ENCODE measurements around the gene RAB7B.
"Not testable (repeated sequence)": the region's sequence is repeated elsewhere in the genome, so short reads cannot be mapped to it uniquely, and the experiment has no call there.

RAB7B gene

GRCh38 chr1:205998457-205999241 is 4.5 kb downstream of the RAB7B start:
- no peak overlapping the region for H3K4me3 ChIP-seq (ENCODE audit: low read depth in 1 of 2, low read length in 2 of 2)
- H3K27ac ChIP-seq (ENCODE audit: low read depth, low read length) = no peak overlapping the region
- no peaks in the 10 kb centered on the region for H3K36me3 ChIP-seq (ENCODE audit: control insufficient read depth in 1 of 2, insufficient read depth in 2 of 2, low read length in 2 of 2)
- H3K4me1 ChIP-seq (ENCODE audit: control insufficient read depth in 1 of 2, insufficient read depth in 2 of 2, low read length in 2 of 2) = peaks cover 0 to 8% of the 10 kb centered on the region in 2 donors
- no peaks in the 10 kb centered on the region for H3K9me3 ChIP-seq (ENCODE audit: control insufficient read depth in 1 of 2, low read length in 2 of 2)
- no peak overlapping the region for H3K9ac ChIP-seq (ENCODE audit: low read depth in 1 of 2, low read length in 2 of 2)
- peaks cover 0 to 2% of the 10 kb centered on the region in 2 donors for H3K27me3 ChIP-seq (ENCODE audit: control insufficient read depth in 1 of 2, insufficient read depth in 2 of 2, low read length in 2 of 2)

GRCh38 chr1:205996641-205997040 is 6.6 kb downstream of the RAB7B start:
- H3K9ac ChIP-seq (ENCODE audit: low read depth in 1 of 2, low read length in 2 of 2); H3K4me1 ChIP-seq (ENCODE audit: control insufficient read depth in 1 of 2, insufficient read depth in 2 of 2, low read length in 2 of 2); H3K27me3 ChIP-seq (ENCODE audit: control insufficient read depth in 1 of 2, insufficient read depth in 2 of 2, low read length in 2 of 2); H3K27ac ChIP-seq (ENCODE audit: low read depth, low read length); H3K4me3 ChIP-seq (ENCODE audit: low read depth in 1 of 2, low read length in 2 of 2); H3K36me3 ChIP-seq (ENCODE audit: control insufficient read depth in 1 of 2, insufficient read depth in 2 of 2, low read length in 2 of 2); H3K9me3 ChIP-seq (ENCODE audit: control insufficient read depth in 1 of 2, low read length in 2 of 2): not testable (repeated sequence)

GRCh38 chr1:205994346-205994745 is 8.8 kb downstream of the RAB7B start:
- no peaks in the 10 kb centered on the region for H3K4me1 ChIP-seq (ENCODE audit: control insufficient read depth in 1 of 2, insufficient read depth in 2 of 2, low read length in 2 of 2)
- H3K27me3 ChIP-seq (ENCODE audit: control insufficient read depth in 1 of 2, insufficient read depth in 2 of 2, low read length in 2 of 2) = peaks cover 0 to 2% of the 10 kb centered on the region in 2 donors
- no peak overlapping the region for H3K4me3 ChIP-seq (ENCODE audit: low read depth in 1 of 2, low read length in 2 of 2)
- H3K9ac ChIP-seq (ENCODE audit: low read depth in 1 of 2, low read length in 2 of 2) = no peak overlapping the region
- H3K27ac ChIP-seq (ENCODE audit: low read depth, low read length) = no peak overlapping the region
- H3K9me3 ChIP-seq (ENCODE audit: control insufficient read depth in 1 of 2, low read length in 2 of 2) = no peaks in the 10 kb centered on the region
- H3K36me3 ChIP-seq (ENCODE audit: control insufficient read depth in 1 of 2, insufficient read depth in 2 of 2, low read length in 2 of 2) = no peaks in the 10 kb centered on the region

GRCh38 chr1:205993068-205993467 is 10.1 kb downstream of the RAB7B start:
- Histone ChIP-seq H3K4me3 (ENCODE audit: low read depth in 1 of 2, low read length in 2 of 2) (no peak overlapping the region), H3K4me1 (ENCODE audit: control insufficient read depth in 1 of 2, insufficient read depth in 2 of 2, low read length in 2 of 2) (no peaks in the 10 kb centered on the region), H3K9ac (ENCODE audit: low read depth in 1 of 2, low read length in 2 of 2) (no peak overlapping the region), H3K27ac (ENCODE audit: low read depth, low read length) (no peak overlapping the region), H3K9me3 (ENCODE audit: control insufficient read depth in 1 of 2, low read length in 2 of 2) (no peaks in the 10 kb centered on the region), H3K27me3 (ENCODE audit: control insufficient read depth in 1 of 2, insufficient read depth in 2 of 2, low read length in 2 of 2) (peaks cover 0 to 2% of the 10 kb centered on the region in 2 donors), H3K36me3 (ENCODE audit: control insufficient read depth in 1 of 2, insufficient read depth in 2 of 2, low read length in 2 of 2) (no peaks in the 10 kb centered on the region)

DNA sequence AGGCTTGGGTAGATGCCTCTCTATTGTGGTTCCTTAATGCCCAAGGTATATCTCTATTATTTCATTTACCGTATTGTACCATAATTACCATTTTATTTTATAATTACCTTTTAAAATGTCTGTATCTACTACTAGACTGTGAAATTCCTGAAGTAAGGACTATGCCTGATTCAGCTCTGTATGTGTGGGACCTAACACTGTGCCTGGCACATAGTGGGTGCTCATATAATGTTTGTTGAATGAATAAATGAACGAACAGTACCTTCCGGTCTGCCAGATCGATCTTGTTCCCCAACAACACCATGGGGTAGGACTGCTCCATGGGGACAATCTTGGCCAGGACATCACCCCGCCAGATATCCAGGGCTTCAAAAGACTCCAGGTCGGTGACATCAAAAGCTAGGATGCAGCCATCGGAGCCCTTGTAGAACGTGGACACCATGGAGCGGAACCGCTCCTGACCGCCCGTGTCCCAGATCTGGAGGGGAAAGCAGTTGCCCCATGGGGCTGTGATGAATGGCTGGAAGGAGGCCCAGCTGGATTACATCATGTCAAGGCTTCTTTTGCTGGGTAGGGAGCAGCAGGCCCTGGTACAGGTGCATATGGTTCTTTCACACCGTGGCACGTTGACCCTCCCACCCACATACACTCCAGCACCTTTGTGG is 10.8 kb downstream of the RAB7B start:
- H3K36me3 ChIP-seq (ENCODE audit: control insufficient read depth in 1 of 2, insufficient read depth in 2 of 2, low read length in 2 of 2) = no peaks in the 10 kb centered on the region

DNA sequence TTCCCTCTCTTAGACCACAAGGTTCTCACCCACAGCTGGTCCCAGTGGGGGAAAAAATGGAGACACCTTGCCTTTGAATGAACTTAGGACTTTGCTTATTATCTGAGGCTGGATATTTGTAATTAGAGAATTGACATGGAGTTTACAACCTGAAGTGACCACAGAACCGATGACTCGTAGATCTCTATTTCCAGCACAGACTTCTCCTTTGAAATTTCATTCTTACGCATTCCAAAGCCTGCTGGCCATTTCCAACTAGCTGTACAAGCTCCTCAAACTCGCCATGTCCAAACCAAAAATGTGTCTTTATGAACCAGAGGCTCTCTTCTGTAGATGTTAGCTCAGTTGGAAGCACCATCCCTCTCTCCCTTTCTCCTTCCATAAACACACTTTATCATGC is 12.0 kb downstream of the RAB7B start:
- peaks cover 0 to 2% of the 10 kb centered on the region in 2 donors for H3K27me3 ChIP-seq (ENCODE audit: control insufficient read depth in 1 of 2, insufficient read depth in 2 of 2, low read length in 2 of 2)
- H3K9ac ChIP-seq (ENCODE audit: low read depth in 1 of 2, low read length in 2 of 2) = no peak overlapping the region
- H3K27ac ChIP-seq (ENCODE audit: low read depth, low read length) = no peak overlapping the region
- H3K36me3 ChIP-seq (ENCODE audit: control insufficient read depth in 1 of 2, insufficient read depth in 2 of 2, low read length in 2 of 2) = no peaks in the 10 kb centered on the region
- no peaks in the 10 kb centered on the region for H3K9me3 ChIP-seq (ENCODE audit: control insufficient read depth in 1 of 2, low read length in 2 of 2)
- H3K4me3 ChIP-seq (ENCODE audit: low read depth in 1 of 2, low read length in 2 of 2) = no peak overlapping the region
- no peaks in the 10 kb centered on the region for H3K4me1 ChIP-seq (ENCODE audit: control insufficient read depth in 1 of 2, insufficient read depth in 2 of 2, low read length in 2 of 2)

More for the DNA sequence above, 10.8 kb downstream of the RAB7B start:
- Histone ChIP-seq H3K27ac (ENCODE audit: low read depth, low read length) (no peak overlapping the region), H3K4me1 (ENCODE audit: control insufficient read depth in 1 of 2, insufficient read depth in 2 of 2, low read length in 2 of 2) (no peaks in the 10 kb centered on the region), H3K9me3 (ENCODE audit: control insufficient read depth in 1 of 2, low read length in 2 of 2) (no peaks in the 10 kb centered on the region), H3K4me3 (ENCODE audit: low read depth in 1 of 2, low read length in 2 of 2) (no peak overlapping the region), H3K9ac (ENCODE audit: low read depth in 1 of 2, low read length in 2 of 2) (no peak overlapping the region), H3K27me3 (ENCODE audit: control insufficient read depth in 1 of 2, insufficient read depth in 2 of 2, low read length in 2 of 2) (peaks cover 0 to 2% of the 10 kb centered on the region in 2 donors)

GRCh38 chr1:205990226-205990625 is 13.0 kb downstream of the RAB7B start:
- no peak overlapping the region for H3K4me3 ChIP-seq (ENCODE audit: low read depth in 1 of 2, low read length in 2 of 2)
- H3K9me3 ChIP-seq (ENCODE audit: control insufficient read depth in 1 of 2, low read length in 2 of 2) = no peaks in the 10 kb centered on the region
- no peaks in the 10 kb centered on the region for H3K36me3 ChIP-seq (ENCODE audit: control insufficient read depth in 1 of 2, insufficient read depth in 2 of 2, low read length in 2 of 2)
- no peak overlapping the region for H3K9ac ChIP-seq (ENCODE audit: low read depth in 1 of 2, low read length in 2 of 2)
- no peak overlapping the region for H3K27ac ChIP-seq (ENCODE audit: low read depth, low read length)
- H3K4me1 ChIP-seq (ENCODE audit: control insufficient read depth in 1 of 2, insufficient read depth in 2 of 2, low read length in 2 of 2) = no peaks in the 10 kb centered on the region
- H3K27me3 ChIP-seq (ENCODE audit: control insufficient read depth in 1 of 2, insufficient read depth in 2 of 2, low read length in 2 of 2) = peaks cover 0 to 2% of the 10 kb centered on the region in 2 donors

GRCh38 chr1:205989786-205990185 is 13.4 kb downstream of the RAB7B start:
- H3K9ac ChIP-seq (ENCODE audit: low read depth in 1 of 2, low read length in 2 of 2) = no peak overlapping the region
- H3K27ac ChIP-seq (ENCODE audit: low read depth, low read length) = no peak overlapping the region
- H3K27me3 ChIP-seq (ENCODE audit: control insufficient read depth in 1 of 2, insufficient read depth in 2 of 2, low read length in 2 of 2) = peaks cover 0 to 2% of the 10 kb centered on the region in 2 donors
- H3K9me3 ChIP-seq (ENCODE audit: control insufficient read depth in 1 of 2, low read length in 2 of 2) = no peaks in the 10 kb centered on the region
- H3K36me3 ChIP-seq (ENCODE audit: control insufficient read depth in 1 of 2, insufficient read depth in 2 of 2, low read length in 2 of 2) = no peaks in the 10 kb centered on the region
- no peaks in the 10 kb centered on the region for H3K4me1 ChIP-seq (ENCODE audit: control insufficient read depth in 1 of 2, insufficient read depth in 2 of 2, low read length in 2 of 2)
- no peak overlapping the region for H3K4me3 ChIP-seq (ENCODE audit: low read depth in 1 of 2, low read length in 2 of 2)

- H3K9me3 ChIP-seq (ENCODE audit: control insufficient read depth in 1 of 2, low read length in 2 of 2) = no peaks in the 10 kb centered on the region
- no peak overlapping the region for H3K9ac ChIP-seq (ENCODE audit: low read depth in 1 of 2, low read length in 2 of 2)
- H3K27ac ChIP-seq (ENCODE audit: low read depth, low read length) = no peak overlapping the region
- no peak overlapping the region for H3K4me3 ChIP-seq (ENCODE audit: low read depth in 1 of 2, low read length in 2 of 2)
- no peaks in the 10 kb centered on the region for H3K27me3 ChIP-seq (ENCODE audit: control insufficient read depth in 1 of 2, insufficient read depth in 2 of 2, low read length in 2 of 2)
- H3K36me3 ChIP-seq (ENCODE audit: control insufficient read depth in 1 of 2, insufficient read depth in 2 of 2, low read length in 2 of 2) = no peaks in the 10 kb centered on the region
- H3K4me1 ChIP-seq (ENCODE audit: control insufficient read depth in 1 of 2, insufficient read depth in 2 of 2, low read length in 2 of 2) = peaks cover 0 to 6% of the 10 kb centered on the region in 2 donors
Observed at GRCh38 chr1:205988585-205988995, 14.6 kb downstream of the RAB7B start.

- Histone ChIP-seq H3K27me3 (ENCODE audit: control insufficient read depth in 1 of 2, insufficient read depth in 2 of 2, low read length in 2 of 2) (no peaks in the 10 kb centered on the region), H3K4me1 (ENCODE audit: control insufficient read depth in 1 of 2, insufficient read depth in 2 of 2, low read length in 2 of 2) (peaks cover 0 to 6% of the 10 kb centered on the region in 2 donors), H3K27ac (ENCODE audit: low read depth, low read length) (no peak overlapping the region)
Observed at GRCh38 chr1:205986861-205987260, 16.3 kb downstream of the RAB7B start.

More at GRCh38 chr1:205986861-205987260, 16.3 kb downstream of the RAB7B start:
- no peak overlapping the region for H3K4me3 ChIP-seq (ENCODE audit: low read depth in 1 of 2, low read length in 2 of 2)
- H3K9ac ChIP-seq (ENCODE audit: low read depth in 1 of 2, low read length in 2 of 2) = no peak overlapping the region
- no peaks in the 10 kb centered on the region for H3K9me3 ChIP-seq (ENCODE audit: control insufficient read depth in 1 of 2, low read length in 2 of 2)
- H3K36me3 ChIP-seq (ENCODE audit: control insufficient read depth in 1 of 2, insufficient read depth in 2 of 2, low read length in 2 of 2) = no peaks in the 10 kb centered on the region

All from duodenal mucosa (tissue), 2 donors.